WERI-Rb-1 (cell line): ENCODE results near the gene C1QTNF3.

Source experiments
- DNase-seq: peaks from one replicate; pipeline ENCODE4 v3.0.0-alpha.2; 2020
- H3K27ac ChIP-seq: fragments of 250-450 bp; sonication (Bioruptor Pico); 2 replicates; pipeline ENCODE4 v1.5.1; 2020; ENCODE audit warnings: mild to moderate bottlenecking, moderate library complexity
- H3K27me3 ChIP-seq: fragments of 250-450 bp; sonication (Bioruptor Pico); 2 replicates; pipeline ENCODE4 v1.5.1; 2021; ENCODE audit warnings: mild to moderate bottlenecking, low read depth, moderate library complexity; ENCODE audit not compliant: insufficient read depth, severe bottlenecking
- H3K36me3 ChIP-seq: fragments of 250-450 bp; sonication (Bioruptor Pico); 2 replicates; pipeline ENCODE4 v1.5.1; 2020; ENCODE audit warnings: mild to moderate bottlenecking, moderate library complexity
- H3K4me3 ChIP-seq: 2 replicates; pipeline ENCODE4 v1.5.1; 2011; ENCODE audit warnings: low read depth, mild to moderate bottlenecking, control low read depth, low read length
- H3K9me3 ChIP-seq: fragments of 250-450 bp; sonication (Bioruptor Pico); 2 replicates; pipeline ENCODE4 v1.5.1; 2021; ENCODE audit warnings: mild to moderate bottlenecking, moderate library complexity; ENCODE audit not compliant: severe bottlenecking
- TF ChIP-seq, protein P1 (sequence below): IDR thresholded peaks from 2 replicates; pipeline ENCODE4 v1.5.1; 2011; ENCODE audit warnings: low read depth, mild to moderate bottlenecking, control low read depth, inconsistent platforms, low read length

The C1QTNF3 gene

DNA sequence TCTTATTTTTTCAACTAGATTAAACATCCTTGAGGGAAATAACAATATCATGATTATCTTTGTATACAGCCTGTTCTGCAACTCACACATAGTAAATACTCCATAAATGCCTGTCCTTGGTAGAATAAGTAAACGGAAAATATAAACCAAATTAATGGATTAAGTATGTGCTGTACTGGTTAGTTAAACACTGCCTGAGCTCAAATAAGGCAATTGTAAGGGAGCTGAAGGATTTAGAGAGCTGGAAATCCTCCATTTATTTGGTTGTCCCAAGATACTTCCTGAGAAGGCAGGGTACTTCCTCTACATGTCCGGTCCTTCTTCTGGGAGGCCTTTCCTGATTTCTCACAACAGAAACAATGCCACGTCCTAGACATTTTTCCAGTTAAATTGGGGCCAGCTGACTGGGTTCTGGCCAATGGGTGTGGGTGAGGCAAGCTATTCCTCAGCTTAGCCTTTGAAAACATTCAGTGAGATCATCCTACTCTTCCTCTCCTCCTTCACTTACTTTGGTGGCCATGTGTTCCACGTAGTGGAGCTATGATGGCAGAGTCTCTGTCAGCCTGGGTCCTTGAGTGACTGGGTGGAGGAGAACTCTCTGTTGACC lies 8.5 kb upstream of the C1QTNF3 start:
- H3K4me3 ChIP-seq: no peak overlapping the region
- DNase-seq: no peak
- H3K27ac ChIP-seq: no peak overlapping the region
- no peaks in the 10 kb centered on the region for H3K27me3 ChIP-seq
- TF ChIP-seq, protein P1, sequence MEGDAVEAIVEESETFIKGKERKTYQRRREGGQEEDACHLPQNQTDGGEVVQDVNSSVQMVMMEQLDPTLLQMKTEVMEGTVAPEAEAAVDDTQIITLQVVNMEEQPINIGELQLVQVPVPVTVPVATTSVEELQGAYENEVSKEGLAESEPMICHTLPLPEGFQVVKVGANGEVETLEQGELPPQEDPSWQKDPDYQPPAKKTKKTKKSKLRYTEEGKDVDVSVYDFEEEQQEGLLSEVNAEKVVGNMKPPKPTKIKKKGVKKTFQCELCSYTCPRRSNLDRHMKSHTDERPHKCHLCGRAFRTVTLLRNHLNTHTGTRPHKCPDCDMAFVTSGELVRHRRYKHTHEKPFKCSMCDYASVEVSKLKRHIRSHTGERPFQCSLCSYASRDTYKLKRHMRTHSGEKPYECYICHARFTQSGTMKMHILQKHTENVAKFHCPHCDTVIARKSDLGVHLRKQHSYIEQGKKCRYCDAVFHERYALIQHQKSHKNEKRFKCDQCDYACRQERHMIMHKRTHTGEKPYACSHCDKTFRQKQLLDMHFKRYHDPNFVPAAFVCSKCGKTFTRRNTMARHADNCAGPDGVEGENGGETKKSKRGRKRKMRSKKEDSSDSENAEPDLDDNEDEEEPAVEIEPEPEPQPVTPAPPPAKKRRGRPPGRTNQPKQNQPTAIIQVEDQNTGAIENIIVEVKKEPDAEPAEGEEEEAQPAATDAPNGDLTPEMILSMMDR: no peak
- H3K9me3 ChIP-seq: no peaks in the 10 kb centered on the region
- H3K36me3 ChIP-seq: no peaks in the 10 kb centered on the region

DNA sequence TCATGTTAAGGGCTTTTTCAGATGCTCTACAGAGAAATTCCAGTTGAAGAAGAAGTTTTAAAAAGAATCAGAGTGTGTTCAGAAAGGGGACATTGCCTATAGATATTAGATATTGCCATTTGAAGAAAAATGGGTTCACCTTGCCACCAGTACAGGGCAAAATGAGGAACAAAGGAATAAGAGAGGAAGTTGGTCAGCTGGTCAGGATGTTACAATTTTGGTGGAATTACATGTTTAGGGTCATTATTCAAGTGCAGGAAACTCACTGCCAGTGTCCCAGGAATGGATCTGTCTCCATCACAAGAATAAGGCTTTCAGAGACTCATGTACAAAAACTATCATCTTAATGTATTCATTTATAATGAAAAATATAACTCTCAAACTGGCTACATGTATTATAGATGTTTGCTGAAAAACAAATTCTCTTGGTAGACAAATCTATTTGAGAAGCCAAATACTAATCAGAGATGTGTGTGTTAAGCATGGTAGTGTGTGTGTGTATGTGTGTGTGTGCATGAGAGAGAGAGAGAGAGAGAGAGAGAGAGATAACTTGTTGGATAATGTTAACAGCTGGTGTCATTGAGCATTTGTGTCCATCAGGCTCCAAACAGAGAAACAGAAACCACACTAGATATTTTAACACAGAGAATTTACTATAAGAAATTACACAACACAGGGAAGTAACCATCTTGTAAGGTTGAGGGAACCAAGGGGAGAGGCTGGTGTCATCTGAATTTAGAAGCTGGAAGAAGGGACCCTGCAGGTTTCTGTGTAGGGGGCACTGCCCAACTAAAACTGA lies 5.0 kb upstream of the C1QTNF3 start:
- no peaks in the 10 kb centered on the region for H3K27me3 ChIP-seq
- no peaks in the 10 kb centered on the region for H3K9me3 ChIP-seq
- no peak overlapping the region for H3K27ac ChIP-seq
- no peaks in the 10 kb centered on the region for H3K36me3 ChIP-seq
- H3K4me3 ChIP-seq: no peak overlapping the region
- TF ChIP-seq, protein P1: no peak
- DNase-seq: no peak

DNA sequence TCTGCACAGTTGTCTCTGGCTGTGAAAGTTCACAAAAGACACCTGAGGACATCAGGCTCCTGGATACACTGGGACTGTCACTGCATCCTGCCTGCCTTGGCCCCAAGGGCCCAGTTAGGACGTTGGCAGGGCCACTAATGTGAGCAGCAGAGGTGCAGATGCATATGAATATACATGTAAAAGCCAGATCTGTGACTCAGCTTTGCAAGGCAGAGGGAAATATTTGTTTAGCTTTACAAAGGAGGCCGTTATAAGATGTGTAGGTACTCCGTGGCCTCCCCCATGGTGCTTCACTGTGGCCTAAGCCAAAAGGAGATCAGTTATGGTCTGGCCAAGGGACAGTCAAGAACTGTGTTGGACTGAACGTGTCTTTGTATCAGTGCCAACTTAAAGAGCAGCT lies 4.1 kb upstream of the C1QTNF3 start:
- TF ChIP-seq, protein P1: no peak
- no peak for DNase-seq
- no peaks in the 10 kb centered on the region for H3K9me3 ChIP-seq
- H3K27me3 ChIP-seq: no peaks in the 10 kb centered on the region
- no peak overlapping the region for H3K4me3 ChIP-seq
- no peak overlapping the region for H3K27ac ChIP-seq
- H3K36me3 ChIP-seq: no peaks in the 10 kb centered on the region

DNA sequence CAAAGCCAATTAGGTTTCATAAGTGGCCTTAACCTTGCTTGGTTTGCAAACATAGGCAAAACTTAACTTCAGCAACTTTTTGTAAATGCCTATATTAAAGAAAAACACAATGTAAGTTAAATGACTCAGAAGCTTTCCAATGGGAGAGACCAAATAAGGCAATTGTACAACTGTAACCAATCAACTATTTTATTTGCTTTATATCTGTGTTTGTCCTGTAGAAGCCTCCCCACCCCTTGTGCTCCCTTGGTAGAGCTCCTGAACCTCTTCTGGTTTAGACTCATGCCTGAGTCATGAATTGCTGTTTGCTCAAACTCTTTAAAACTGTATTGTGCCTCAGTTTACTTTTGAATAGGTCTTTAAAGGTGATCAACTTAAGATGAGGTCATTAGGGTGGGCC lies 3.0 kb upstream of the C1QTNF3 start:
- no peaks in the 10 kb centered on the region for H3K27me3 ChIP-seq
- TF ChIP-seq, protein P1: no peak
- DNase-seq: no peak
- H3K9me3 ChIP-seq: no peaks in the 10 kb centered on the region
- H3K36me3 ChIP-seq: no peaks in the 10 kb centered on the region
- H3K27ac ChIP-seq: no peak overlapping the region
- no peak overlapping the region for H3K4me3 ChIP-seq

DNA sequence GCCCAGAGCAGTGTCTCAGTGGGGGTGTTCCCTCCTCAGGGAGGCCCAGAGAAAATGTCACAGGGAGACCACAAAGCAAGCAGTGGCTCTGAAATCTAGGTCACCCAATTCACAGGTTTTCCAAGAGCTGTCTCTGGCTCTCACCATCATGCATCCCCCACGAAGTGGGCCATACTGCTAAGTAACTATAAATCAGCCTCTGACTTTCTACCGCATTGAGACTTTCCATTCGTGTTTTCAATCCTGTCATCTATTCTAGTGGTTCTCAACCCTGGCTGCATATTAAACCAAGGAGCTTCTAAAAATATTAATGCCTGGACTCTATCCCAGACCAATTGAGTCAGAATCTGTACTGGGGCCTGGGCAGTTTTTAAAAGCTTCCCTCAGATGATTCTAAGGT lies 2.0 kb upstream of the C1QTNF3 start:
- no peaks in the 10 kb centered on the region for H3K36me3 ChIP-seq
- no peak overlapping the region for H3K4me3 ChIP-seq
- DNase-seq: no peak
- no peaks in the 10 kb centered on the region for H3K9me3 ChIP-seq
- H3K27ac ChIP-seq: no peak overlapping the region
- H3K27me3 ChIP-seq: no peaks in the 10 kb centered on the region
- TF ChIP-seq, protein P1: no peak
